Ectodermal cell (in vitro differentiated cells): ENCODE data around the gene PIGL.

Source experiments
- H3K27ac ChIP-seq: 2 replicates; pipeline ENCODE4 v1.7.0; 2013; ENCODE audit warnings: mild to moderate bottlenecking, low read depth, low read length; ENCODE audit not compliant: insufficient read depth, poor library complexity, severe bottlenecking
- H3K27me3 ChIP-seq: 2 replicates; pipeline ENCODE4 v1.7.0; 2013; ENCODE audit warnings: mild to moderate bottlenecking, low read length; ENCODE audit not compliant: insufficient read depth, control insufficient read depth, poor library complexity, severe bottlenecking
- H3K36me3 ChIP-seq: one replicate; pipeline ENCODE4 v1.7.0; 2013; ENCODE audit warnings: low read length; ENCODE audit not compliant: control insufficient read depth, insufficient read depth
- H3K4me1 ChIP-seq: one replicate; pipeline ENCODE4 v1.7.0; 2013; ENCODE audit warnings: low read length; ENCODE audit not compliant: control insufficient read depth, insufficient read depth
- H3K4me3 ChIP-seq: 2 replicates; pipeline ENCODE4 v1.7.0; 2013; ENCODE audit warnings: low read depth, low read length, control low read depth; ENCODE audit not compliant: insufficient read depth
- H3K9me3 ChIP-seq: 2 replicates; pipeline ENCODE4 v1.7.0; 2013; ENCODE audit warnings: mild to moderate bottlenecking, low read length, moderate library complexity; ENCODE audit not compliant: control insufficient read depth
- WGBS, 2 experiments: methylation state at CpG; one replicate each; pipeline ENCODE4 v1.1.7; 2013; ENCODE audit warnings: missing lambda C conversion rate in 2 of 2; 5-methylcytosine and 5-hydroxymethylcytosine counted together

The PIGL gene

DNA sequence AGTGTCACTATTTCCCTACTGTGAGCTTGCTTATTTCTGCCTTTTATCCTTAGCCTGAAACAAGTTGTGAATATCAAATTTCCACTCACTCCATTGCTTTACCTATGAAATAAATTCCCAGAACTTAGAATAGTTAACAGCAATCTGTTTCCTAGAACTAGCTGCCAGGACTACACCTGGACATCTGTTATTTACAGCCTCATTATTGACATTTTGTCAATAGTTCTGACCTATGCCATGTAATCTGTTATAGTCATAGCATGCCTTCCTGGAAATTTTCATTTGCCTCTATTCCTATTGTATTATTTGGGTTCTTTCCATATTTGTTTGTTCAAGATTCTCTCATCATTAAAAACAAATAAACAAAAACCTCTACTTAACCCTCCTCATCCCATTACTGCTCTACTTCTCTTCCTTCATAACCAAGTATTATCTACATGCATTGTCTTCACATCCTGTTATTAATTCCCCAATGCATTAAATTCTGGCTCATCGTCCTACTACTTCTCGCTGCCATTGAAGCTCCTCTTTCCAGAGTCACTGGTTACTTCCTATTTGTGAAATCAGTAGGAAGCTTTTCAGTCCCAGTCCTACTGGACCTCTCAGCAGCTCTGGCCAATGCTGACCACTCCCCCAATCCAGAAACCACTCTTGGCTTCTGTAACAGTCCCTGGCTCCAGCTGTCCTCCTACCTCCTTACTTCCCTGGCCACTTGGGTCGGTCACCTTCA lies 55.3 kb downstream of the PIGL start:
- no peak overlapping the region for H3K27ac ChIP-seq
- no peak overlapping the region for H3K4me3 ChIP-seq
- no peaks in the 10 kb centered on the region for H3K27me3 ChIP-seq
- H3K36me3 ChIP-seq, result no peaks in the 10 kb centered on the region
- H3K9me3 ChIP-seq, result no peaks in the 10 kb centered on the region
- no peaks in the 10 kb centered on the region for H3K4me1 ChIP-seq
- WGBS, 2 experiments, result 92 to 94% methylated on average over 3 of the region's 3 CpGs

DNA sequence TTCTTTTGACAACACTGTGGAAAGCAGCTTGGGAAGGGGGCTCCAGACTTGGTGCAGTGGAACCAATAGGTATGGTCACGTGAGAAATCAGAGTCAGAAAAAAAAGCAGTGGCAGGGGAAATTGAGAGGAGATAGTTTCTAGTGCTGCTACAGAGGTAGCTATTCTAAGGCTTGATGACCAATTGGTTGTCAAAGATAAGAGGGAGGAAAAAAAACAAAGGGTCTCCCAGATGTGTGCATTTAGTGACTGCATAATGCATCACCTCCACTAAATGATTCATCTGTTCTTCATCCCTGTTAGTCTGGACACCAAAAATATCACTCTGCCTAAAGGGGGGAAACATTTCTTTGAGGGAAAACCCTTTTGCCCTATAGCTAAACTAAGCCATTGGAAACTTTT lies 56.5 kb downstream of the PIGL start:
- Histone ChIP-seq H3K27ac (no peak overlapping the region), H3K4me1 (no peaks in the 10 kb centered on the region)
- WGBS, 2 experiments, result 88 to 93% methylated on average over 1 of the region's 1 CpG

DNA sequence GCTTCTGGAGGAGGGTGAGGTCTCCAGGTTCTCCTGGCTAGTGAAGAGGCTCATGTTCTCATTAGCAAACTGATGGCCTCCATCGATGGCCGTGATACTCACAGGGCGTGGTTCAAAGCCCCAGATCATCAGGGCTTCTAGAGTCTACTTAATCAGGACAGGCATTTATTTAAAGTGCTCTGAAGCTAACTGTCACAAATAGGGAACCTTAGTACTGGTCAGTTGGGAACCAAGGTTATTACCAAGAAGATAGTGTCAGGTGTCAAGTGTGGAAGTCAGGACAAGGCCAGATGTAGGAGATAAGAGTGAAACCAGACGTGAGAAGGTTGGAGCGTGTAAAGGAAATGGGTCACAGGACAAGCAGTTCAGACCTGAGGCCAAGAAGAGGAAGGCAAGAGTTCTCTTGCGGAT lies 56.9 kb downstream of the PIGL start:
- H3K4me3 ChIP-seq, result no peak overlapping the region
- no peaks in the 10 kb centered on the region for H3K36me3 ChIP-seq
- H3K9me3 ChIP-seq, result no peaks in the 10 kb centered on the region
- no peak overlapping the region for H3K27ac ChIP-seq
- 93 to 94% methylated on average over 6 of the region's 6 CpGs for WGBS, 2 experiments
- no peaks in the 10 kb centered on the region for H3K4me1 ChIP-seq
- H3K27me3 ChIP-seq, result no peaks in the 10 kb centered on the region

More for the DNA sequence above, 56.5 kb downstream of the PIGL start:
- no peaks in the 10 kb centered on the region for H3K27me3 ChIP-seq
- no peaks in the 10 kb centered on the region for H3K9me3 ChIP-seq
- H3K4me3 ChIP-seq, result no peak overlapping the region
- no peaks in the 10 kb centered on the region for H3K36me3 ChIP-seq

DNA sequence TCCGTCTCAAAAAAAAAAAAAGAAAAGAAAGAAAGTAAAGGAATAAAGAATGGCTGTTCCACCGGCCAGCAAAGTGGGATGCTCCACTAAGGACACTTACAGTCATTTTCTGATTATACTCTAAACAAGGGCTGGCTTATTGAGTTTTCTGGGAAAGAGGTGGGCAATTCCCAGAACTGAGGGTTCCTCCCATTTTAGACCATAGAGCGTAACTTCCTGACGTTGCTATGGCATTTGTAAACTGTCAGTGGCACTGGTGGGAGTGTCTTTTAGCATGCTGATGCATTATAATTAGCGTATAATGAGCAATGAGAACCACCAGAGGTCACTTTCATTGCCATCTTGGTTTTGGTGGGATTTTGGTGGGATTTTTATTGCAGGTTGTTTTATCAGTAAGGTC lies 58.0 kb downstream of the PIGL start:
- 91 to 94% methylated on average over 5 of the region's 5 CpGs for WGBS, 2 experiments
- Histone ChIP-seq H3K9me3 (no peaks in the 10 kb centered on the region), H3K4me1 (no peaks in the 10 kb centered on the region)

DNA sequence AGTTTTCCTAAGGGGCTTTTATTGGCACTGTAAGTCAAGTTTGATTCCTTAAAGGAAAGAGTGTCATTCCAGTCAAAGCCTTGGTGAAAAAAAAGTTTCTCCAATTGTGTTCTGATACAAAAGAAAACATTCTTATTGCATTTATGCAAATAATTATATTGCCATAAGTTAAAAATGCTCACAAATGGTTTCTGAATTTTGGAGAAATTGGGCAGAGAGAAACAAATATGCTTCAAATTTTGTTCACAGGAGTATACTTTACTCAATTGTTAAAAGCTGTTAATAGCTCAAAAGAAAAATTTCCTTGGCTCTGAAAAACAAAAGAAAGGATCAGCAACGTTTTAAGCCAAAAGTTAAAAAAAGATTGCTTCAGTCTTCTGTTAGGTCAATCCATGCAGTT lies 60.2 kb downstream of the PIGL start:
- no peak overlapping the region for H3K4me3 ChIP-seq
- 88% methylated on average over 1 of the region's 1 CpG for WGBS, 2 experiments
- no peaks in the 10 kb centered on the region for H3K36me3 ChIP-seq
- no peaks in the 10 kb centered on the region for H3K27me3 ChIP-seq
- no peaks in the 10 kb centered on the region for H3K9me3 ChIP-seq
- H3K27ac ChIP-seq, result no peak overlapping the region
- H3K4me1 ChIP-seq, result no peaks in the 10 kb centered on the region

More for the DNA sequence above, 58.0 kb downstream of the PIGL start:
- Histone ChIP-seq H3K27me3 (no peaks in the 10 kb centered on the region), H3K4me3 (no peak overlapping the region), H3K36me3 (no peaks in the 10 kb centered on the region), H3K27ac (no peak overlapping the region)

DNA sequence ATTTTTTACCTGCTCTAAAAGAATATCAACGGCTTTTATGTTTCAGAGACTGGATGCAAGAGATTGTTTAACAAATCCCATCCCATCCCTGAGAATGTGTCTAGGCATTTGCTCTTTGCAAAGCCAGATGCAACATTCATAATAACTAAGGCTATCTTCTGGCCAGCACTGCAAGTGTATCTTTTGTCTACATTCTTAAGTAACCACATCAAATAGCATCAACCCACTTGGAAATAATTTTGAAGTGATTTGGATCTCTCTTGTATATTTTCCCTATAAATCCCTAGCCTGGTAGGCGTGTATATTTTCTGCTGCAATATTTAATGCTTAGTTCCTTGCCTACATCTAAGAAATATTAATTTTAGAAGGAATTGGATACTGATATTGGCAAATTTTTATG lies 64.3 kb downstream of the PIGL start:
- Histone ChIP-seq H3K4me1 (peaks cover 8% of the 10 kb centered on the region), H3K27ac (no peak overlapping the region), H3K9me3 (no peaks in the 10 kb centered on the region), H3K27me3 (no peaks in the 10 kb centered on the region), H3K36me3 (no peaks in the 10 kb centered on the region), H3K4me3 (no peak overlapping the region)
- WGBS, 2 experiments, result 76 to 100% methylated on average over 1 to 2 of the region's 2 CpGs

DNA sequence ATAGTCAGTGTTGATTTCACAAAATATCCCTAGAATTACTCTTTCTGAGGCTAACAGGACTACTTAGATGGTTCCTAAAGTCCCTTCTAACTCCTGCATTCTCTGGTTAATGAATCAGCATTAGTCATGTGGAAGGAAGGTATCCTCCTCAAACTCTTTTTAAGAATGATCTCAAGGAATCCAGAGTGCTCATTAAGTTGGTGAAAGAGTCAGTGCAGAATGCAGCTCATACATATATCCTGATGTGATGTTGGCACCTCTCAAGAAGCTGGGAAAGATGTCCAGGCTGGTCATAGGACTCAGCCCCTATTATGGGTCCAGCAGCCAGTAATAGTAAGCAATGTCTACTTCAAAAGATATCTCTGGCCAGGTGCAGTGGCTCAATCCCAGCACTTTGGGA lies 65.5 kb downstream of the PIGL start:
- peaks cover 15% of the 10 kb centered on the region for H3K4me1 ChIP-seq
- no peaks in the 10 kb centered on the region for H3K36me3 ChIP-seq
- H3K4me3 ChIP-seq, result no peak overlapping the region
- no peaks in the 10 kb centered on the region for H3K27me3 ChIP-seq
- no peak overlapping the region for H3K27ac ChIP-seq
- H3K9me3 ChIP-seq, result no peaks in the 10 kb centered on the region

DNA sequence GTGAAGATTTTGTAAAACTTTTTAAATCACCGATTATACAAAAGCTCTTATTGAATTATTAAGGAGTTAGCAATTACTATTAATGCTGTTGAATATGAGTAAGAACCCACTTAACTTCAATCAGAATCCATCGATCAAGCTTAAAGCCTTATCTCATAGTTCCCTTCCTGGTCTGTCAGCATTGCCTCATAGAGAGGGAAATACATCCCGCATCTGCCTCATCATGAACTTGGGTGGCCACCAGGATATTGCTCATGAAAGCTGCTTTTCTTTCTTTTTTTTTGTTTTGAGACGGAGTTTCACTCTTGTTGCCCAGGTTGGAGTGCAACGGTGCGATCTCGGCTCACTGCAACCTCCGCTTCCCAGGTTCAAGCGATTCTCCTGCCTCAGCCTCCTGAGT lies 66.7 kb downstream of the PIGL start:
- 92 to 94% methylated on average over 8 of the region's 9 CpGs for WGBS, 2 experiments
- Histone ChIP-seq H3K27ac (no peak overlapping the region), H3K9me3 (no peaks in the 10 kb centered on the region), H3K36me3 (no peaks in the 10 kb centered on the region), H3K4me3 (no peak overlapping the region), H3K4me1 (peaks cover 15% of the 10 kb centered on the region), H3K27me3 (no peaks in the 10 kb centered on the region)

DNA sequence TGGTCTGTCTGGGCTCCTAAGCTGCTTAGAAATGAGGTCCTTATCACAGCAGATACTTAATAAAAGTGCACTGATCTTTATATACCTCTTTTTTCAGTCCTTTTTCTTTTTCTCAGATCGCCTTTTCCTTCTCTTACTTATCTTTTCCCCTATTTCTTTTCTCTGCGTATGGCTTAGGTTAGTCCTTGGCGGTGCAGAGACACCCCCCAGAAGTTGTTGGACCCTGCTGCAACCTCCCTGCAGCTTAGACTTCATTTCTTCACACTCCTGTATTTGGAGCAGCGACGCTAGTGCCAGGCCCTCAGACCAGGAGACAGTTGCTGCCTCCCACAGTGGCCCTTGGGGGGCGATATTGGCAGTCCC lies 68.6 kb downstream of the PIGL start:
- Histone ChIP-seq H3K4me3 (no peak overlapping the region), H3K4me1 (peaks cover 15% of the 10 kb centered on the region), H3K27ac (peak overlapping the region; percentile 80), H3K36me3 (no peaks in the 10 kb centered on the region), H3K9me3 (no peaks in the 10 kb centered on the region), H3K27me3 (no peaks in the 10 kb centered on the region)
- WGBS, 2 experiments, result 31 to 37% methylated on average over 6 of the region's 6 CpGs

DNA sequence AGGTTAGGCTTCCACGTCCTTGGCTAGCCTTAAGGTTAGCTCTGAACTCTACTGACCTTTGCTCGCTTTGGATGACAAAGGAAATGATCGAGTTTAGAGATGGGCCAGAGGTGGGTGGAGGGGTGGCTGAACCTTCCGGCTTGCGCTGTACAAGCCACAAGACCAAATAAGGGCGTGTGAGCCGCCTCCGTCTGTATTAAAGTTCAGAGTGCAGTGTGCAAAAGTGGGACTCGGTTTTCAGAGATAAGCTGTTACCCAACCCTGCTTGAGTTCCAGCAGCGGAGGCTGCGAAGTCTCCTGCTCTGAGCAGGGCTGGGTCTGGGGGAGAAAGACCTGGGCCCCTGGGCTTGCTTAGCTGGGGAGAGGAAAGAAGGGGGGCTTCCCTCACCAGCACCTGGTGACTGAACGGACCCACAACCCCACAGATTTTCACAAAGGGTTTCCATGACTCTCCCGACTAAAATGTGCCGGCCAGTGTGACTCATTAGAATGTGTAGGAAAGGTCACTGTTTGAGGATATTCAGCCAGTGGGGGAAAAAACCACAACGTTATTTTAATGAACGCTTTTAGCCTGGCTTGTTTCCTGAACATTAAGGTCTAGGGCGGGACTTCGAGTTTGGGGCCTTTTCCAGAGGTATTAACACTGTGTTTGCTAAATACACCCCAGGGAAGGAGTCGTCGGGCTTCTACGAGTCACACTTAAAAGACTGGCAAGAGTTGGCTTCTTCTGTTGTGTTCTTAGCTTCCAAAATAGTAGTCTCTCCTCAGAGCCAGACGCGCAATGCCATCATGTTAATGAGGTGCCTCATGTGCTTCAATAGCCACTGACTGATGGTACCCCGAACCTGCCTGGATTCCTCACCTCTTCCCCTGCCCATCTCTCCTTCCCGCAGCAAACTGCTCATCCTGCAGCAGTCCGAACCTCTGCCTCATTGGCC lies 69.3 kb downstream of the PIGL start:
- WGBS, 2 experiments, result 38 to 42% methylated on average over 26 of the region's 26 CpGs

More for the DNA sequence above, 69.3 kb downstream of the PIGL start:
- H3K36me3 ChIP-seq, result no peaks in the 10 kb centered on the region
- no peaks in the 10 kb centered on the region for H3K27me3 ChIP-seq
- H3K4me1 ChIP-seq, result peaks cover 15% of the 10 kb centered on the region
- H3K4me3 ChIP-seq, result no peak overlapping the region
- H3K9me3 ChIP-seq, result no peaks in the 10 kb centered on the region
- H3K27ac ChIP-seq, result peak overlapping the region; percentile 80
